DMS114 treated with DMSO at 0.1 percent for 48 hours (cell line): ENCODE measurements around the gene KCTD19.

ENCODE experiments used
- DNase-seq: peaks from one replicate; lab custom pipeline; 2025; ENCODE audit not compliant: unreplicated experiment; lab: John Stamatoyannopoulos, UW

Gene KCTD19

DNA sequence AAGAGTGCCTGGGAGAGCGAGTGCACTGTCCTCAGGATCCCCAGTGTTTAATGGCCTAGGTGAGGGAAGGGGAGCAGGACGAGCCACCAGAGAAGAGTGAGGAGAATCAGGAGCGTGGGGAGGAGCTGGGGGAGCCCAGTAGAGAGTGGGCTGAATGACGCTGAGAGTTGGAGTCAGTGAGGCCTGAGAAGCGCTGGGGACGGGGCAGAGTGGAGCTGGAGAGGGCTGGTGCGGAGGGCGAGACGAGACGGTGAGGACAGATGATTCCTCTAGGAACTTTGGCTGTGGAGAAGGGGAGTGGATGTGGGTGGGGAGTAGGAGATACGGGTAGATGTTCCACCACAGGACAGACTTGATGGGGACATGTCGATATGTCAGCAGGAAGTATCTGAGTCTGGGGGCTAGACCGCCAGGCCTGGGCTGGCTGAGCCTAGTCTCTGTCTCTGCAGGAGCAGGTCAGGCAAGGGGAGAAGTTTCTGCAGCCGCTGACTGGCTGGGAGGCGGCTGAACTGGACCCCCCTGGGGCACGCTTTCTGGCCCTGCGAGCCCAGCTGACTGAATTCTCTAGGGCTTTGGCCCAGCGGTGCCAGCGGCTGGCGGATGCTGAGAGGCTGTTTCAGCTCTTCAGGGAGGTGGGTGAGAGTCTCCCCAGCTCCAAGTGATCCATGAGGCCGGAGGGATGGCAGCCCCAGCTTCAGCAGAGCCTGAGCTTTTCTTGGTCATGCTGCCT, 42.5 kb downstream of the KCTD19 start:
- DNase-seq: no peak

DNA sequence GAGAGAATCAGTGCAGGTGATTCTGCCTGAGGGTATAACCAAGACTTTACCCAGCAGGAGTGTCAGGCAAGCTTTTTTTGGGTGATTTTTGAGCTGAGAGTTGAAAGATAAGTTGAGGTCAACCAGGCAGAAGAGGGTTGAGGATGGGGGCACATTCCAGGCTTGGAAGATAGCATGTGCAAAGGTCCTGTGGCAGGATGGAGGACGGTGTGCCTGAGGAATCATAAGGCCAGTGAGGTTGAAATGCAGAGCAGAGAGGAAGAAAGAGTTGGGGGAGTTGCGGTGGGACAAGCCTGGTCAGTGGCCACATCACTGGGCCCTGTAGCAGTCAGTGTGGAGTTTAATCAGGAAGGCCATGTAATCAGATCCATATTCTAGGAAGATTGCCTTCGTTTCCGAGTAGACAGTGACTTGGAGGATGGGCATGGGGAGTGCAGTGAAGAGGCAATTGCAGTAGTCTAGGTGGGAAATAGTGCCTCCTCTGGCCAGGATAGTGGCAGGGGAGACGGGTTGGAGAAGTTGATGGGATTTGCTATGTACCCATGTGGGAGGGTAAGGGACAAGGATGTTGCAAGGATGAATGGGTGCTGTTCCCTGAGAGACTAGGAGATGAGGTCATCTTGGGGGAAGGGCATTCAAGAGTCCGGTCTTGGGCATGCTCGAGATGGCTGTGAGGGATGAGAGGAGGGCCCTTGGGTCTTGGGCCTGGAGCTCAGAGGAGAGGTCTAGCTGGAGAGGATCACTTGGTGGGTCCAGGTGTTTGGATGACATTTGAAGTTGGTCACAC, 43.3 kb downstream of the KCTD19 start:
- no peak for DNase-seq

DNA sequence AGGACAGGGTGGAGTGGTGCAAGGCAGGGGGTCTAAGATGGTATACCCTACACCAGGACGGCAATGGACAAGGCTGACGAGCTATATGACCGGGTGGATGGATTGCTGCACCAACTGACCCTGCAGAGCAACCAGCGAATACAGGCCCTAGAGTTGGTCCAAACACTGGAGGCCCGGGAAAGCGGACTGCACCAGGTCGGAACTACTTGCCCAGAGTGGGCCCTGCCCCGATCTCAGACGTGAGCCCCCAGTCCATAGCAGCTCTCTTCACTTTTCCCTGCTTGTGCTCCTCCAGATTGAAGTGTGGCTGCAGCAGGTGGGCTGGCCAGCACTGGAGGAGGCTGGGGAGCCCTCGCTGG, 44.1 kb downstream of the KCTD19 start:
- no peak for DNase-seq

DNA sequence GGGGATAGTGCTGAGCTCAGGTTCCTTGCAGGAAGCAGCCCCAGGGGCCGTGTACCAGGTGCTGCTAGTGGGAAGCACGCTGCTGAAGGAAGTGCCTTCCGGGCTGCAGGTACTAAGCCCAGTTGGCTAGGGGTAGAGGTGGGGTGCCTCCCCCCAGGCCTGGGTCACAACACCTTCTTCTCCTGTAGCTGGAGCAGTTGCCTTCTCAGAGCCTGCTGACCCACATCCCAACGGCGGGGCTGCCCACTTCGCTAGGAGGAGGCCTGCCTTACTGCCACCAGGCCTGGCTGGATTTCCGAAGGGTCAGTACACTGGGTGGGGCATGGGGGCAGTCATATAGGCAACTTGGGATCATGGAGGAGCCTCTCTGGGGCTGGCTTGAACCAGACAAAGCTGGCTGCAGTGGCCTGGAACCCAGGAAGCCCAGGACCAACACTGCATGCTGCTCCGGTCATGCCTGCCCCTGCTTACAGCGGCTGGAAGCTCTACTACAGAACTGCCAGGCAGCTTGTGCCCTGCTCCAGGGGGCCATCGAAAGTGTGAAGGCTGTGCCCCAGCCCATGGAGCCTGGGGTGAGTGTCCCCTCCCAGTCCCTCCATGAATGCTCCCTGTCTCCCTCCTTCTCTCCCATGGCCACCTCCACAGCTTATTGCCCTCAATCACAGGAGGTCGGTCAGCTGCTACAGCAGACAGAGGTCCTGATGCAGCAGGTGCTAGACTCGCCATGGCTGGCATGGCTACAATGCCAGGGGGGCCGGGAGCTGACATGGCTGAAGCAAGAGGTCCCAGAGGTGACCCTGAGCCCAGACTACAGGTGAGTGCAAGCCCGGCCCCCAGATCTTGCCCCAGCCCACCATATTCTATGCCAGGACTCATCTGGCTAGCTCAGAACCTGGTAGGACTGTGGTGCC, 44.8 kb downstream of the KCTD19 start:
- DNase-seq: no peak

DNA sequence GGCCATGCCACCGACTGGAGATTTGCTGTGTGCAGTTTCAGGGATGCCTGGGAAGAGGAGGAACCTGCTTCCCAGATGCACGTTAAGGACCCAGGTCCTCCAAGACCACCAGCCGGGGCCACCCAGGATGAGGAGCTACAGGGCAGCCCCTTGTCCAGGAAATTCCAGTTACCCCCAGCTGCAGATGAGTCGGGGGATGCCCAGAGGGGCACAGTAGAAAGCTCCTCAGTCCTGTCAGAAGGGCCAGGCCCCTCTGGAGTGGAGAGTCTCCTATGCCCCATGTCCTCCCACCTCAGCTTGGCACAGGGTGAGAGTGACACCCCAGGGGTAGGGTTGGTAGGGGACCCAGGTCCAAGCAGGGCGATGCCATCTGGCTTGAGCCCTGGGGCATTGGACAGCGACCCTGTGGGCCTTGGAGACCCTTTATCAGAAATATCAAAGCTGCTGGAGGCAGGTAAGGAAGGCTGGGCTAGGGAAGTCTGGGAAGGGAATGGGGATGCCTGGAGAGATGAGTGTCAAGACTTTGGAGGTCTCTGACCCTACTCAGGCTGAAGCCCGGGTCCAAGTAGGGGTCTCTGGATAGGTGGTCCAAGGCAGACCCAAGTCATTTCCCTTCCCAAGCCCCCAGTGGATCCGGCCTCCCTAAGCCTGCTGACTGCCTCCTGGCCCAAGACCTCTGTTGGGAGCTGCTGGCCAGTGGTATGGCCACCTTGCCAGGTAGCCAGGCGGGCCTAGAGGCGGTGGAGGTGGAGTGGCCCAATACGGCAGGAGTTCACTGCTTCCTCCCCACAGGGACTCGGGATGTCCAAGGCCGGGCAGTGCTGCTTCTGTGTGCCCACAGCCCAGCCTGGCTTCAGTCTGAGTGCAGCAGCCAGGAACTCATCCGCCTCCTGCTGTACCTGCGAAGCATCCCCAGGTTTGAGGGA, 46.2 kb downstream of the KCTD19 start:
- no peak for DNase-seq

DNA sequence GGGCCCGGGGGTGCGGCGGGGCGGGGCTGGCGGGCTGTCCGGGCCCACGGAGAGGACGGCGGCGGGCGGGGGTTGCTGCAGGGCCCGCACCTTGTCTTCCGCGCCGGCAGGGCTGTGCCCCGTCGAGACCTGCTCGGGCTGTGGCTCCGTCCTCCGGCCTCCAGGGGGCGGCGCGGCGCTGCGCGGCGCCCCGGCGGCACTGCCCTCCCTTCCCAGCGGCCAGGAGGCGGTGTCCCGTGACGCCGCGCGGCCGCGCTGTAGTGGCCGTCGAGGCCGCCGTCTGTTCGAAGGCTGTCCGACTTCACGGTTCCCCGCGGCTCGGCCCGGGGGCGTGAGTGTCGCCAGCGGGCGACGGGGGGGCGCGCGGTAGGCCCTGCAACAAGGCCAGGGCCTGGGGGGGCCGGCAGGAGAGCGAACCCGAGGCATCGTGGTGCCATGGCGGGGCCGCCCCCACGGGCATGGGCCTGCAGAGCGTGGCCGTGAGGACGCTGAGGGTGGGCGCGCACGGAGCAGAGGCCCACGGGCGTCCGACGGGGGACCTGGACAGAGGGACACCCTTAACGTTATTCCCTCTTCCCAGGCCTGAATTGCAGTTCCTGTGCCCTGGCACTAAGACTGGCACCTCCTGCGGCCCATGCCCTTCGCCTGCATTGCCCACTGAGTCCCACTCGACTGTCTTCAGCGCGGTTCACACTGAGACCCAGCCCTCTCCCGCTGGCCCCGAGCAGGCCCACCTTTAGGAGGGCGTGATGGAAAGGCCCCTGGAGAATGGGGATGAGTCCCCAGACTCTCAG, 47.0 kb downstream of the KCTD19 start, which contains the start of gene PLEKHG4:
Gene PLEKHG4, plus strand, starts transcription at position 237 of the 794 bp plus-strand sequence. Its CDS starts 513 bp downstream, at position 750.
- DNase-seq: peak; percentile 7

DNA sequence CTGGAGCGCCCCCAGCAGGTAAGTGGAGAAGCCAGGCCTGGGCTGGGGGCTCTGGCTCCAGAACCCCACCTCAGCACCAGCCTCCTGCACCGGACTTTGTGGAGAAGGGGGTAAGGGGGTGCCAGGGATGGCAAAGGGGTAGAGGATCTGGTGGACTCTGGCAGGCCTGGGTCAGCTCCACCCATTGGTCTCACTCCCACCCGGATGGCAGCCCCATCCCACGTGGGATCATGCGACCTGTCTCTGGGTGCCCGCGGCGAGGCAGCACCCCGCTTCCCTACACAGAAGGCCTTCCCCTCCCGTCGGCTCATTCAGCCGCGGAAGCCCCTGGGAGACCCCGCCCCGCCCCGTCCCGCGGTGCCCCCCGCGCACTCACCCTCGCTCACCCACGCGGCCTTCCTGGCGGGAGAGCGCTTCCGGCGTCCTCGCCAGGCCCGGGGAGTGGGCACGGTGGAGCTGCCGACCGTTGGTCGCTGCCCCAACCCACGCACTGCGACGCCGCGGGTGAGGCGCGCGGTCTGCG, 47.7 kb downstream of the KCTD19 start:
- DNase-seq: no peak

DNA sequence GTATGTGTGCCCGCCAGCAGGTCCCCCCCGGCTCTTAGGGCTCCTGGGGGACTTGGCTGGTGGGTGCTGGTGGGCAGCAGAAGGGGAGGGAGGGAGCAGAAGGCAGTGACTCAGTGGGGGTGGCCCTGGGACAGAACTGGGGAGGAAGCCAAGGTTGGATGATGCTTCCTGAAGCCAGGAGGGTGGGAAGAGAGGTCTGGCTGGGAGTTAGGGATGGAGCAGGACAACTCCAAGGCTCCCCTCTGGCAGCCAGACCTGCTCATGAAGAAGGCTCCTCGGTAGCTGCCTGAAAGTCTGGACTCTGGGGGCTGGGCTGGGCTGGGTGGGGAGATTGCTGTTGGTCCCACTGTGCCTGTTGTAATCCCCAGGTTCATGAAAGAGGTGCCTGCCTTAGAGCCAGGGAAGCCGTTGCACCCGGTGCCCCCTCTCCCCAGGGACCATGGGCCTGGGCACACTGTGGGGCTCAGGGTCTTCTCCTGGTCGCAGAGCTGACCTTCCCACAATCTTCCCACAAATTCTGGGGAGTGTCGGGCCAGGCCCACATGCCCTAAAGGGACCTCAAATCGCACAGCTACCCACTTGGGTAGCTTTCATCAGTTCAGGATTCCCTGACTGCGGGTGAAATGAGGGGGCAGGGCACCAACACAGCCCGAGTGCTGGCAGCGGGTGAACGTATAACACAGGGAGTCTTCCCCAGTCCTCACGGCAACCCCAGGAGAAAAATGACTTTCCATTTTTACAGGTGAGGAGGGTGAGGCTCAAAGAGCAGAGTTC, 48.4 kb downstream of the KCTD19 start:
- DNase-seq: no peak

DNA sequence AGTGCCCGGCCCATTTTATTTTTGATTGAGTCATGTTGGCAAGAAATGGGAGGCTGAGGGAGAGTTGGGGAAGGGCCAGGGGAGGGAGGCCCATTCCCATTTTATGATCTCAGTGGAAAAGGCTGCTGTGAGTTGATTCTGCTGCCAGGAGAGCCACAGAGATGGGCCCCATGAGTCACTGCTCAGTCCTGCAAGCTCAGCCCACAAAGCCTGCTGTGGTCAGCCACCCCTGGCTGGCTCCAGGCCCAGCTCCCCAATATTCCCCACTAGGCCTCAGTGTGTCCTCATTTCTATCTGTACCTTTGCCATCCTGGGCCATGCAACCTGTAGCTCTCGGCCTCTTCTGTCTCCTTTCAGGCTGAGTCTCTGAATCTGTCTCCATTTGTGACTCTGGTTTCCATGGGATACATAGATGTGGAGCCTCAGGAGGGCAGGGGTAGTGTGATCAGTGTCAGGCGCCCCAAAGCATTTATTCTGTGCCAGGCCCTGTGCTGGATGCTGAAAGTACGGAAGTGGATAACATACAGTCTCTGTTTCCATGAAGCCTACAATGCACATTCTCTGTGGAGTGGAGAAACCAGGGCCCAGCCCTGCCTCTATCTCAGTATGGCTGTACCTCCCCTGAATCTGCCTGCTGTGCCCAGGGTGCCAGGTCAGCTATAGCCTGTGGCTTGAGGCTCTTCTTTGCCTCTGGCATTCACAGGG, 49.1 kb downstream of the KCTD19 start:
- no peak for DNase-seq

DNA sequence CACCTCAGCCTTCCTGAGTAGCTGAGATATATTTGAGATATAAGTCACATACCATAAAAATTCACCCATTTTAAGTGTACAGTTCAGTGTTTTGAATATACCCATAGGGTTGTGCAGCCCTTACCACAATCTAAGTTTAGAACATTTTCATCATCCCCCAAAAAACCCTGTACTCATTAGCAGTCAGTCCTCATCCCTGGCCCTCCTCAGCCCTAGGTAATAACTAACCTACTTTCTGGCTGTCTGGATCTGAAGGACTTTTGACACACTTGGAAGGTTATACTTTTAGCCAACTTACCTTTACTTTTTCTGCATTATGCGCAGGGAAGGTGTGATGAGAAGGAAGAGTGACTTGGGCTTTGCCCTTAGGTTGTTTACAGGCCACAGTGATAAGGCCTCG, 51.2 kb downstream of the KCTD19 start:
- no peak for DNase-seq

DNA sequence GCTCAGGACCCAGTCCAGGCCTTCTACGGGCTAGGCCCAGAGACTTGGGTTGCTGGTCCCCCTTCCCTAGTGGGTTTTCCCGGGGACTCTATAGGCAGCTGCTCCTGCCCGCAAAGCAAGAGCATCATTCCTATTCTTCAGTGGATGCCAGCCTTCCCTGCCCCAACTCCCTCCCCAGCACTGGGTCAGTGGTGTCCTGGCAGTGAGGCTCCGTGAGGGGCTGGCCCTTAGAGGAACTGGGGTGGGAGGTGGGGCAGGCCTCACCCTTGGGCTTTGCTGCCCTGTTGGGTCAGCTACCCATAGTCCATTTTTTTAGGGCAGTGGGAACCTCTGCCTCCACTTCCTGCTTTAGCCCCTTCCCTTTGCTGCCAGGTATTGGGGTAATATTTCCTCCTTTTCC, 55.1 kb downstream of the KCTD19 start:
- no peak for DNase-seq

DNA sequence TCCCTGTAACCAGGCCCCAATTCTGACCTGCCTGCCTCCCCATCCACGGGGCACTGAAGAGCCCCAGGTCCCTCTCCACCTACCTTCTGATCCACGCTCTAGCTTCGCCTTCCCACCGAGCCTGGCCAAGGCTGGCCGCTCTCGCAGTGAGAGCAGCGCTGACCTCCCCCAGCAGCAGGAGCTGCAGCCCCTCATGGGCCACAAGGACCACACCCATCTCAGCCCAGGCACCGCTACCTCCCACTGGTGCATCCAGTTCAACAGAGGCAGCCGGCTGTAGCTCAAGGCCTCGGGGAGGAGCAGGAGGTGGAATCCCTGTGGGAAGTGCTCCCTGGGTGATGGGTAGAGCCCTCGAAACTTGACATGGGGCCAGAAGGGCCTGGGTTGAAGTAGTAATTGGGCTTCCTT, 55.6 kb downstream of the KCTD19 start:
- no peak for DNase-seq

DNA sequence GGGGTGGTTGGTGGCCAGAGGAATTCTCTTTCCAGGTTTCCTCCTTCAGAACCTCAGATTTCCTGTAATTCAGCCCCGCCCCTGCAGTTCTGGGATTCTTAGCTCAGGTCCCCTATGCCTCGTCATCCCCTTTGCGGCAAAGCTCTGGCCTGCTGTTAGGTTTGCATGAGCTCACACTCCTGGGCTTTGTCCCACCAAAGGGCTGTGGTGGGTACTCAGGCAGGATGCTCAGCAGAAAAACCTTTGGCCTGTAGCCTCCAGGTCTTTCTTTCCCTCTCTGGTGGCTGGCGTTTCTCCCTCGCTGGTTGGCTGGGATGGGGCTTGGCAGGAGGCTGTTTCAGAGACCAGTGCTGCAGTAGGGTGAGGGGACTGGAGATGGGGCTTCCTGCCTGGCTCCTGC, 56.8 kb downstream of the KCTD19 start:
- DNase-seq: no peak

DNA sequence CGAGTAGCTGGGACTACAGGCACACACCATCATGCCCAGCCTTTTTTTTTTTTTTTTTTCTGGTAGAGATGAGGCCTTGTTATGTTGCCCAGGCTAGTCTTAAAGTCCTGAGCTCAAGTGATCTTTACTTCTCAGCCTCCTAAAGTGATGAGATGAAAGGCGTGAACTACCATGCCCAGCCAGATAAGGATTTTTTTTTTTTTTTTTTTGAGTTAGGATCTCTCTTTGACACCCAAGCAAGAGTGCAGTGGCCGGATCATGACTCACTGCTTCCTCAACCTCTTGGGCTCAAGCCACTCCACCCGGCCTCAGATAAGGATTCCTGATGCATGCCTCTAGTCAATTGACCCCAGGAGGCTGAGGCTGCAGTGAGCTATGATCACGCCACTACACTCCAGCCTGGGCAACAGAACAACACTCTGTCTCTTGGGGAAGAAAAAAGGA, 58.4 kb downstream of the KCTD19 start:
- no peak for DNase-seq

DNA sequence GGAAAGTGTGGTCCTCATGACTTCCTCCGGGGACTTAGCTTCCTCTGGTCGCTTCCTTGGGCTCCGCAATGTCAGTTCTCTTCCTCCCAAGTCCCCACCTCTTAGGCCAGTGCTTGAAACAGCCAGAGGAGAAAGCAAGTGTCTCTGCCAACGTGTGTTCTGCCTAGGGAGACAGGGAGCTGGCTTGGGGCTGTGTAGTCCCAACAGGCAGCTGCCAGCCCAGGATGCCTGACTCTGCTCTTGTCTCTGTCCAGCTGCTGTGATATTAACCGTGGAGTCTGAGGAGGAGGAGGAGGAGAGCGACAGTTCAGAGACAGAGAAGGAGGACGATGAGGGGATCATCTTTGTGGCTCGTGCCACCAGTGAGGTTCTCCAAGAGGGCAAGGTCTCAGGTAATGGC, 60.7 kb downstream of the KCTD19 start:
- DNase-seq: no peak

DNA sequence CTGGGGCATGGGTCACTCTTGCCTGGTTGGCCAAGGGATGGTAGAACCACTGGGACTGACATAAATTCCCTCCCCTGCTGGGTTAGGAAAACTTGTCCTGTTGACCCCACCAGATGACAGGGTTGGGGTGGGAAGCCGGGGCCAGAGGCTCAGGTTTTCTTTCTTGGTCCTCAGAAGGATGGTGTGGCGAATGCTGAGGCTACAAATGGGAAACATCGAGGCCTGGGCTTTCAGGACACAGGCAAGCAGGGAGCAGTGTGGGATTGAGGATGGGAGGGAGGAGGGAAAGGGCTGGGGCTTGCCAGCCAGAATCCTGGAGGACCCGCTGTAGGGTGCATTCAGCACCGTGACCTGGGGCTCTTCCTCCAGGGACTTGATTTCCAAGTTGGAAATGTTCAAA, 61.7 kb downstream of the KCTD19 start:
- DNase-seq: no peak

DNA sequence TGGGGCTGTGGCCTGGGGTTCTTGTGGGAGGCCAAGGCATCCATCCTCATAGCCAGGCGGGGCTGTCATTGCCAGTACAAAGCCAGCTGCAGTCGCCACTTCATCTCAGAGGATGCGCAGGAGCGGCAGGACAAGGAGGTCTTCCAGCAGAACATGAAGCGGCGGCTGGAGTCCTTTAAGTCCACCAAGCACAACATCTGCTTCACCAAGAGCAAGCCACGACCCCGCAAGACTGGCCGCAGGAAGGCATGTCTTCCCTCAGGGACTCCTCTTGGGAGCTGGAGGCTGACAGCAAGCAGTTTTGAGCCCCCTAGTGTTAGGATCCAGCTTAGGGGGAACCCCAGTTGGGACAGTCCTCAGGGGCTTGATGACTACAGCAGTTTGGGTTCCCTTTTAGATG, 62.3 kb downstream of the KCTD19 start:
- no peak for DNase-seq

DNA sequence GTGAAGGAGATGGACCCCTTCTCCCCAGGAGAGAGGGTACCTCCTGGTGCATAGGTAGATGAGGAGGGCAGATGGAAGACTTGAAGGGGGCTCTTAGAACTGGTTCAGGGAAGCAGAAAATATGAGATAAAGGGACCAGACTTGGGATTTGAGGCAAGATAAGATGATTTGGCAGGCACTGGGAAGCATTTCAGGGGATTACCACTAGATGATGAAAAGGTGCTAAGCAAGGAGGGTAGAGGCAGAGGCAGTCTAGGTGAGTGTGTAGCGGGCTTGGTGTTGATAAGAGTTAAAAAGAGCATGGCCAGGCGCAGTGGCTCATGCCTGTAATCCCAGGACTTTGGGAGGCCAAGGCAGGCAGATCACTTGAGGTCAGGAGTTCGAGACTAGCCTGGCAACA, 63.3 kb downstream of the KCTD19 start:
- no peak for DNase-seq
